ENCODE data around the gene SNAI3. TPM values are rescaled to one million over a fixed set of nuclear protein-coding genes. Genes with fewer than 3 reads are reported as not detected.
"Not testable (repeated sequence)": the region's sequence is repeated elsewhere in the genome, so short reads cannot be mapped to it uniquely, and the experiment has no call there.

SNAI3 gene
- total RNA-seq, 1 experiment from 2014 or later: not detected

DNA sequence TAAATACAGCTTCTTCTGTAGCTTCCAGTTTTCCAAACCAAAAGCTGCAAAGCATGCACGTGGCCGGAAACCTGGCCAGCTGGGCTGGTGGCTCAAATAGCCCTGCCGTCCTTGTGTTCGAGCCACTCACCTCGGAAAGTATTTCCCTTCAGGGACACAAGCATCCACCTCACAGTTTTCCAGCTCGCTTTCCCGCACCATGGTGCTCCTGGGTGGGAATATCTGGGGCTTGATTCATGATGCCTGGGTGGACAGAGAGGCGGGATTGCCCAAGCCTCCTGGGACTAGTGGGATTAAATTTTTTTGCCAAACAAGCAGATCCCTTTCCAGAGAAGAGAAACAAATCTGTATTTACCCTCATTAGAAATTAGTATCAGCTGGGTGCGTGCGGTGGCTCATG, 16.3 kb downstream of the SNAI3 start:
- no peak for DNase-seq (ENCODE audit: low spot score)

DNA sequence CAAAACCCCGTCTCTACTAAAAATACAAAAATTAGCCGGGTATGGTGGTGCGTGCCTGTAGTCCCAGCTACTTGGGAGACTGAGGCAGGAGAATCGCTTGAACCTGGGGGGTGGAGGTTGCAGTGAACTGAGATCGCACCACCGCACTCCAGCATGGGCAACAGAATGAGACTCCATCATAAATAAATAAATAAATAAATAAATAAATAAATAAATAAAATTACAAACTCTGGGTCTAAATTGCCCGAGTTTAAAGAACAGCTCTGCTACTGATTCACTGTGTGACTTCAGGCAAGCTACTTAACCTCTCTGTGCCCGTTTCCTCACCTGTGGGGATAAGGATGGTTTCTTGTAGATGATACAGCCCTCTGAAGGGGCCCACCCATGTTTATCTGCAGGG, 16.8 kb downstream of the SNAI3 start:
- not testable (repeated sequence) for DNase-seq (ENCODE audit: low spot score)

DNA sequence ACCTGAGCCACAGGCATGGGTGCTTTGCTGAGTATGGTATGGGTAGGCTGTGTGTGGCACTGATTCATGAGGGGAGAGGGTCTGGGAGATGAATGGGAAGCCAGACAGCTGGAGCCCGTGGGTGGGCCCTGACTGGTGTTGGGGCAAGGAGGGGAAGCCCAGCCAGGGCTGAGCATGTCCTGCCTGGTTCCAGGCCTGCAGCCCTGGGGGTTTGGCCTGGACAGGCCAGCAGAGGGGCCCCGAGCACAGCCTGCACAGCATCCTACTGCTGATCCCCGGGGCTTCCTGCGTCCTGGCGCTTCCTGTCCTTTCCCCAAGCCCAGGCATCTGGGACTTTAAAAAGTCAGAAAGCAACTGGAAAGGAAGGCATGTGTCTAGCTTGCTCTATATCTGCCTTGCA, 18.8 kb downstream of the SNAI3 start:
- no peak for DNase-seq (ENCODE audit: low spot score)

DNA sequence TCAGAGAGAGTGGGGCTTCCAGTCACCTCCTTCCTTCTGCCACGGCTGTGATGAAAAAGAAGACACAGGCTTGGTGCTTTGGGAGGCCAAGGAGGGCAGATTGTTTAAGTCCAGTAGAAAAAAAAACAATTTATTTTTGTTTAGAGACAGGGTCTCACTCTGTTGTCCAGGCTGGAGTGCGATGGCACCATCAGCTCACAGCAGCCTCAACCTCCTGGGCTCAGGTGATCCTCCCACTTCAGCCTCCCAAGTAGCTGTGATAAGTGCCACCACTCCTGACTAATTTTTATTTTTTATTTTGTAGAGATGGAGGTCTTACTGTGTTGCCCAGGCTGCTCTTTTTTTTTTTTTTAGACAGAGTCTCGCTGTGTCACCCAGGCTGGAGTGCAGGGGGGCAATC, 20.7 kb downstream of the SNAI3 start:
- no peak for DNase-seq (ENCODE audit: low spot score)

DNA sequence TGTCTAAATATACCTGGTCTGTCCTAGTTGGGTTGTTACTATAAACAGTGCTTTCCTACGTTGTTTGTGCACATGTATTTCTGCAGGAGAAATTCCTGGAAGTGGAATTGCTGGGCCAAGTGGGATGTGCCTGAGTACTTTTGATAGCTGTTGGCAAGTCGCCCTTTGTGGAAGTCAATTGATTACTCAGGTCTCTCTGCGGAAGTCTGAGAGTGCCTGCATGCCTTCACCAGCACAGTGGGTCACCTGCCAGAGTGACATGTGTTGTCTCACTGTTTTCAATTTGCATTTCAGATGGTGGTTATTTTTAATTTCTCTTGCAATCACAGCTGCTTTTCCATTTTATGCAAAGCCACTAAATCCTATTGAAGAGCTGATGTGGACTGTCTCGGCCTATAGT, 21.2 kb downstream of the SNAI3 start:
- no peak for DNase-seq (ENCODE audit: low spot score)

DNA sequence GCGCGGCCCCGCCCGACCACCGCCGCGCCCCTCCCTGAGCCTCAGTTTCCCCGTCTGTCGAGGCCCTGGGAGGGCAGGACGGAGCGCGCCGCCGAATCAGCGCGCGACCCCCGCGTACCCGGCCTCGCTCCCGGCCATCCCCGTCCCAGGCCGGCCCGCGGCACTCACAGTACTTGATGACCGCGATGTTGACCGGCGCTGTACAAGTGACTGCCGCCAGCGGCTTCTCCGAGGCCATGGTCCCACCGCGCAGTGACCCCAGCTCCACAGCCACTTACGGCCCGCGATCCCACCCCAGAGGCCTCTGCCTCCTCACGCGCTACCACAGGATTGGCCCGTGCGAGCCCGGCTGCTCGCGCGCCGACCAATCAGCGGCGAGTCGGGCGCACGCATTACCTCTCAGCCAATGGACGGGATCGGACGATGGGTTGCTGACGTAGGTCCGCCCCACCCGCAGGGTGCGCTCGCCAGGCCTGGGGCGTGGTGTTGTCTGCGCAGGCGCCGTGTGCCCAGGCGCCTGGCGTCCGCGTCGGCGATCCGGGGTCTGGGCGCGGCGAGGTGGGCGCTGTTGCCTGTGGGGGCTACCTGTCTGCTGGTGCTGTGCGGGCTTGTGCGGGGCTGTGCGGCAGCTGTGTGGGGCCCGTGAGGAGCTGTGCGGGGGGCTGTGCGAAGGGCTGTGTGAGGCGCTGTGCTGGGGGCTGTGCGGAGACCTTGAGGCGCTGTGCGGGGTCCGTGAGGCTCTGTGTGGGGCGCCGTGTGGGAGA, 23.3 kb downstream of the SNAI3 start, which contains the start of gene MVD:
MVD (minus strand) TSS at position 249 of the 764 bp plus-strand sequence; CDS start at position 238, 11 bp downstream.
- peak; percentile 94 for DNase-seq (ENCODE audit: low spot score)

DNA sequence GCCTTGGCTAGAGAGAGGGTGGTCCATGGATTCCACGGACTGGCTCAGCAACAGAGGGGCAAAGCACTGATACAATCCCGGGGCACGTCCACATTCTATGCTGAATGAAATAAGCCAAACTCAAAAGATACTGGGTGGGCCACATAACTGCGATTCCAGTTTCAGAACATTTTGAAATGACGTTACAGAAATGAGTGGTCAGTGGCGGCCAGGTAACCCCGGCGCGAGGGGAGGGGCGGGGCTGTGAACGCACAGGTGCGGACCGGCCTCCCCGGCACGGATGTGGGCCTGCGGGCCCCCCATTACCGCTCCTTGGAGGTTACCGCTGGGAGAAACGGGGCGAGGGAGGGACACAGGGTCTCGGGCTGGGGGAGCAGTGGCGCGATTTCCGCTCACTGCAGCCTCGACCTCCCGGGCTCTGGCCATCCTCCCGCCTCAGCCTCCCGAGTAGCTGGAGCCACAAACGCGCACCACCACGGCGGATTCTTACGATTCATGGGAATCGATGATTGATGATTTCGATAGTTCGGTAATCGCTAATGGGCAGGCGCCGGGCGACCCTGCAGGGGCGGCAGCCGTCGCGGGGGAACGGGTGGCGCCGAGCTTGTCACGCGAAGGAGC, 24.0 kb downstream of the SNAI3 start:
- no peak for DNase-seq (ENCODE audit: low spot score)

DNA sequence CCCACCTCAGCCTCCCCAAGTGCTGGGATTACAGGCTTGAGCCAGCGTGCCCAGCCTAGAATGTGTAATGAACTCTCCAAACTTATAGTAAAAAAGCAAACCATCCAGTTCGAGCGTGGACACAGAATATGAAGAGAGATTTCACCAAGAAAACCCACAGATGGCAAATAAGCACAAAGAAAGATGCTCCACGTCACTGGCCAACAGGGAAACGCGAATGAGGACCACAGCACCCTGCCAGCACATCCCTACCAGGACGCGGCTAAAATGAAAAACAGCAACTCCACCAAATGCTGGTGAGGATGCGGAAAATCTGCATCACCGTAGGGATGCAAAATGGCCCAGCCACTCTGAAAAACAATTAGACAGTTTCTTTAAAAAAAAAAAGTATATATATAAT, 24.8 kb downstream of the SNAI3 start:
- no peak for DNase-seq (ENCODE audit: low spot score)

DNA sequence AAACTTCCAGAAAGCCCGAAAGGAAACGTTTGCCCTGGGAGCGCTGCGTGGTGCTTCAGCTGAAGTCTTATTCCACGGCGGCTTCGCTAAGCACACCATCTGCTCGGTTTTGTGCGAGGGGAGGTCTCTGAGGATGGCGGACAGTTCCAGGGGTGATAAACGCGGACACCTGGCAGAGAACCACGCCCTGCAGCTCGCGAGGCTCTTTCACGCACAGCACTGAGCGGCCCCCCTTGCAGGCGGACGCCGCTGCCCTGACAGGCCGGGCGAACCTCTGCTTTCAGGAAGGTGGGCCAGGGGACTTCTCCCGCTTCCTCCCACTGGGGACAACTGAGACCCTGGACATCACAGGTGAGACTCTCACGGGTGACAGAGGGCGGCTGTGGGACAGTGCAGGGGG, 27.1 kb downstream of the SNAI3 start:
- DNase-seq (ENCODE audit: low spot score): no peak

DNA sequence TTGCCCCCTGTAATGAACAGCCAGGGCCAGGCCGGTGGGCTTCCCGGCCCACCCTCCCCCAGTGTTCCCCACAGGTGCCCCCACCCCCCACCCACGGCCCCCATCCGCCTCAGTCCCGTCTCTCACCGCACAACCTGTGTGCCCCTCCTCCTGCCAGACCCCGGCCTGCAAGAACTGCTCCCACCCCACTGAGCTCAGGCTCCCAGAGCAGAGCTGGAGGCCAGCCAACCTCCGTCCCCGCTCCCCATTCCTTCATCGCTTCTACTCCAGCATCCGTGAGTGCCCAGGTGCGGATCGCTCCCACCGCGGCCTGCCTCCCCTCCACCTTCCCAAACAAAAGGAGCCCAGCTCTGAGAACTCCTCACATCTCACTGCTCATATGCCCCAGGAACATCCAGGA, 27.6 kb downstream of the SNAI3 start:
- DNase-seq (ENCODE audit: low spot score): no peak

DNA sequence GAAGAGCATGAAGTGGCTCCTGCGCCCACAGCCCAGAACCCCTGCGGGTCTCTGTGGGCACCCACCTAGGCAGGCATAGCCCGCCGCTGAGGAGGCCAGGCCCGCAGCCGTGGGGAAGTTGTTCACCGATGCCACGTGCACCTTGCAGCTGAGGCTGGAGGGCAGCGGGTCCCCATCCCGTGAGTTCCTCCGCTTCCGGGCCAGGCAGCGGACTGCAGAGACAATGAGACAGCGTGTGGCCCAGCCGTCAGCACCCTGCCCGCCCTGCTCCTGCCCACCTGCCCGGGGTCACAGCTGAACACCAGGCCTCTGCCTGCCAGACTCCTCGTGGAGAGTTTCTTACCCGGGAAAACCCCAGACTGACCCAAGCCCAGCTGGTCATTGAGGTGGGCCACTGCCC, 28.9 kb downstream of the SNAI3 start:
- no peak for DNase-seq (ENCODE audit: low spot score)

DNA sequence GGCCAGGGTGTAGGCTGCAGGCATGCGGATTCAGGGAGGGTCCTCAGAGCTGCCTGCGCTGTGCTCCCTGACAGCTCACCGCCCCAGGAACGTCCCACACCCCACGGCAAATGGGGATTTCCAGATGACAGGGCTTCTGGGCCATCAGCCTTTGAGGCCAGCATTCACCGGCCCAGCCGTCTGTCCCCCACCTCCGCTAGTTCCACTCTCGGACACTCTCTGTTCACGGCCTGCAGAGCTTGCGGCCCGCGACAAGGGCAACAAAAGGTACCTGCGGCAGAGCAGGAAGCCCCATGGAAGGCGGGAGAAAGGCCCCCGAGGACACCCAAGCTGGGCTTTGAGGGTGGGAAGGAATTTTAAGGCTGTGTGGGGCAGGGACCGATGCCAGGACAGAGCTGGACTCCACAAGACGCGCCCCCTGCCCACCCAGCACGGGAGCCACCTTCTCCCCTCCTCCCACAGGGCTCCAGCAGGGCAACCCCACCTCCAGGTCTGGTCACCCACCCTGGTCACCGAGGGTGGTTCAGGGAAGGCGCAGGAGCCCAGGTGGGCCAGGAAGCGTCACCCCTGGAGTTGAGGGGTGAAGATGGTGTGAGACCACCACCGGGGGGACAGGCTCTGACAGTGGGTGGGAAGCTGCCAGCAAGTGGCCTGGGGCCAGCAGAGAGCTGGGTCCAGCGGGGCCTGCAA, 29.9 kb downstream of the SNAI3 start:
- peak; percentile 75 for DNase-seq (ENCODE audit: low spot score)

DNA sequence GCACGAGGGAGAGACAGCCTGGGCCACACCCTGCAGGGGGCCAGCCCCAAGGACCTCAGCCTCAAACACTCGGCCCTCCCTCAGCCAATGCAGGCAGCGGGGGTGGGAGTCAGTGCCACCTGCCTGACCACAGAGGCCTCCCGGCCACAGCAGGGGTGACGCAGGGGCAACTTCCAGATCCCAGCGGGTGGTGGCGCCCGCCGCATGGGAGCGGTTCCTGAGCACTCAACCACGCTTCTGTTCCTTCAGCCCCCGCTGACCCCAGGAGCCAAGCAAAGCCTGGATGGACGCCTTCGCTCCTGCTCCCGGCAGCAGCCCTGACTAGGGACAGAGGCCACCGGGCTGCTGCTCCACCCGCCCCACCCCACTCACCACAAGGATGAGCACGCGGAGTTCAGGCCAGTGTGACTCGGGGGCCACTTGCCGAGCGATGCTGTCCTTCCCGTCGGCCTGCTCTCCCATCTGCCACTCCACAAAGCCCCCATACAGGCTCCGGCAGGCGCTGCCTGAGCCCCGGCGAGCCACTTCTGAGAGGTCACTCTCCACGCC, 30.5 kb downstream of the SNAI3 start:
- DNase-seq (ENCODE audit: low spot score): peak; percentile 82

DNA sequence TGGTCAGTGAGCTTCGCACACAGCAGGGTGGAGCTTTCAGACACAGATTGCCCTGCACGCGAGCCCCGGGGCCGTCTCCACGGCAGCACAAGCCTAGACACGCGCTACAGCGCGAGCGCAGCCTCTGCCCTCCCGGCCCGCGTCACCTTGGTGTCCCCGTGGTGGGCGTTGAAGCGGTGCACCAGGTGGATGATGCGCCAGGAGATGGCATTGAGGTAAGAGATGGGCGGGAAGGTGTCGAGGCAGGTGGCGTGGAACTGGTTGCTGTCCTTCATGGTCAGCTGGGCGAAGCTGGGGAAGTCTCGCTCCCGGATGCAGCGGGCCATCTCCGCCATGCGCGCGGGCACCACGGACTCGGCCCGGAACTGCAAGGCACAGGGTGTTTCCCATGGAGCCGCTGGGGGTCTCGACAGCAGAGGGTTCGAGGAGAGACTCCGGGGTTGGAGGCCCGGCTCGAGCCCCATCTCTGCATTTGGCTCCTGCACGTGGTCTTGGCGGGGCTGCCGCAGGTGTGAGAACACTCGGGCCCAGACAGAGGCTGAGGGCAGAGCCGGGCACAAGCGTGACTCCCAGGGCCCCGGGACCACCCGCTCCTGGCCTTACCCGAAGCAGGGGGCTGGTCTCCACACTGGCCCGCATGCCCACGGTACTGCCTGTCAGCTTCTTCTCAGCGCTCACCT, 31.1 kb downstream of the SNAI3 start:
- DNase-seq (ENCODE audit: low spot score): no peak

DNA sequence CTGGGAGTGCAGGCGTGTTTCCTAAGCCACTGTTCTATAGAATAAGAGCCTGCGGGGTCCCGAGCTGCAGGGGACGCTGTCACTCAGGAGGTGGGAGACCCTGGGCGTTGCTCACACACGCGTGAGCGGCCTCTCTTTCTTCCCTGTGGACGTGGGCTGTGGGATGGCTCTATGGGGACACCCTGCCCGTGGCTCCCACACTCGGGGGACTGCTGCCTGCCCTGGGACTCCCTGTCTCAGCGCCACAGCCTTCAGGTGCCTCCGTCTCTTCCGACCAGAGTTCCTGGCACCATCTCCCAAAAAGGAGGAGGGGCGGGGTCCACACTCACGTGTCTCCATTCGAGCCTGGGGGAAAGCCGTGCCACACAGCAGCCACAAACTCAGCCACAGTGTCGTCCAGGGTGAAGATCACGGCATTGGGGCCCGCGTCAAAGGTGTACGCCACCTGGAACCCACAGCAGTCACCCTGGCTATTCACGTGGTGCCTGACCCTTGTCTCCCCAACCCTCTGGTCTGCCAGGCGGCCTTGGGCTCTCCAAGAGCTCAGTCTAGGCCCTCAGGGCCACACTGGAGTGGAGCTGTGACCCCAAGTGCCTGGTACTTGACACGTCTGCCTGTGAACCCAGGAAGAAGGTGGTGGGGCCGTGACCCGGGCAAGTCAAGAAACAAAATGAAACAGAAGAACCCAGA, 31.8 kb downstream of the SNAI3 start:
- no peak for DNase-seq (ENCODE audit: low spot score)

DNA sequence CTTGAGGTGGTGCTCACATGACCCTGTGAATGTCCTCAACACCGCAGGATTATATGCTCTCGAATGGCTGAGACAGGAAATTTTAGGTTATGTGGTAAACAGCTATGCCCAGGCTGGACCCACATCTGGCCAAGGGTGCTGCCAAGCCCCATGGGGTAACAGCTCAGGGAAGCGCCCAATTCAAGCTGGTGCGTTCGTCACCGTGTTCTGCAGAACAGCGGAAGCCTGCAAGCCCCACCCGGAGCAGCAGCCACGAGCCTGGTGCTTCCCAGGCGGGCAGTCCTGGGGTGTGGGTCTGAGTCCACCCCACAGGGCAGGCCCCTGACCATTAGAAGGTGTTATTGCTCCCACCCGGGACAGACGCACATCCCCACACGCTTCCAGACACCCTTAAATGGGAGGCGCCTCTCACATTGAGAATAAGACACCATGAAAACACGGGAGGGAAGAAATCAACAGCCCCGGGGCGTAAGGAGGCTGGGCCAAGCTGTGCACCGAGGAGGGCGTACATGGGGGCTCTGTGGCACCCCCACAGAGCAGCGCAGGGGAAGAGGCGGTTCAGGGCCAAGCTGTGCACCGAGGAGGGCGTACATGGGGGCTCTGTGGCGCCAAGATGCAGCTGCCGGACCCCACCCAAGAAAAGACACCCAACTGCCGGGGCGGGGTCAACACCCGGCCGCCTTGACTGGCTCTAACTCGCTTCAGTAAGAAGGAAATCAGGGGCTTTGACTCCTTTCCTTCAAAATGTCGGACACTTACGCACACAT, 32.5 kb downstream of the SNAI3 start:
- DNase-seq (ENCODE audit: low spot score): no peak

DNA sequence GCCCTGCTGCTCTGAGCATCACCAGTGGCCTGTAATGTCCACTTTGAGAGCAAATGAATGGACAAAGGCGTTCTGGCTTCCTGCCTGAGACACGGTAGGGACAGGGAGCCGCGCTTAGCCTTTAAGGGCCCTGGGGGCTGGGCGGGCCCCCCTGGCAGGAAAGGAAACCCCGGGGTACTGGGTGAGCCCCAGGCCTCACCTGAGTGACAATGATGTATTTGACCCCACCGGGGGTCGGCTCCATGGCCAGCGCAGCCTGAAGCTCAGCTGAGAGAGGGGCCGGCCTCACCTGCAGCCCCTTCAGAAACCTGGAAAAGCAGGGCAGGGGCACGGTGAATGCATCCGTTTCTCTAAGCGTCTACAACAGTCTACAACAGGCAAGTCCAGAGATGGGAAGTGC, 33.2 kb downstream of the SNAI3 start:
- no peak for DNase-seq (ENCODE audit: low spot score)

DNA sequence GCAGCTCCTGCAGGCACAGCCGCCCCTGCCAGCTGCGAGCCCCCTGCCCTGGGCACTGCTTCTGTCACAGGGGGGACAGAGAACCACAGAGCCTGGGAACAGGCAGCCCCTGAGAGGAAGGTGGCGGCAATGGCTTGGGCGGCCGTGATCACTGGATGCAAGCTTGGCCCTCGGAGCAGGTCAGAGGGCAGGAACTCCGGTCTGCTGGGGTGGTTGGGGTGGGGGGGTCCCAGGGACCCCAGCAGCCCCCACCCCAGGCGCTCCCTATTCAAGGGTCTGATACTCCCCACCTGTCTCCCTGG, 33.6 kb downstream of the SNAI3 start:
- no peak for DNase-seq (ENCODE audit: low spot score)

DNA sequence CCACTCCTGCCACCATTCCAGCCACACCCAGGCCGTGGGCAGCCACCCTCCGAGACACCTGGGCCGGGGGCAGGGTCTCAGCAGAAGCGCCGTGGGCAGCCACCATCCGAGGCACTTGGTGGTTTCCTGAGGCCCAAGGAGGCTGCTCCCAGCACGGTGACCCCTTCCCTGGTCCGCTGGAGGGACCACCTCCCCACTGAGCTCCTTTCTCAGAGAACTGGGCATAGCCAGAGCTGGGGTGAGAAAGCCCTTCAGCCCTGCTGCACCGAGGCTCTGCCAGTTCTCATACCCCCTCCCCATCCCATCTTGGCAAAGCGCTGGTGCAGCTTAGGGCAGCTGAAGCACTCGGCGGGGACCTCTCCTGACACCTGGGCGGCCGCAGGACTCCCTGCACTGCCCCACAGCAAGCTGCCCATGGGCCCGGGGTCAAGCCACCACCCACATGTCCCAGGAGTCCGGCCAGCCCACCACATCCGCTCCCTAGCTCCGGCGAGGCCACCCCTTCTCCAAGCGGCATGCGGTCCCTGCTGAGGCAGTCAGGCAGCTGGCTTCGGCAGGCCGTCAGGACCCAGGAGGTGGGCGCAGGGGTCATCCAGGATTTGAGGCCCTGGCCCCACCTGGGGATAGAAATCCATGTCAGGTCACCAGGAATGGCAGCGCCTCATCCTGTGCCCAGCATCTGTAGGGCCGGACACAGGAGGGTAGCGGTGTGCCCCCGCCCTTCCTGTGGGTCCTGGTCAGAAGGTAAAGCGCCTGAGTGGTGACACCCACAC, 34.1 kb downstream of the SNAI3 start:
- no peak for DNase-seq (ENCODE audit: low spot score)

All from A172 (cell line).